ENCODE data around the gene ICAM2. TPM values are rescaled to one million over a fixed set of nuclear protein-coding genes. Genes with fewer than 3 reads are reported as not detected.
"Not testable (repeated sequence)": the region's sequence is repeated elsewhere in the genome, so short reads cannot be mapped to it uniquely, and the experiment has no call there.

ICAM2 gene
- total RNA-seq, 1 experiment from 2014 or later: 0.17 TPM

- no peak for DNase-seq (ENCODE audit: low spot score)
Observed at GRCh38 chr17:64042700-64043485, 22.5 kb upstream of the ICAM2 start.

- DNase-seq (ENCODE audit: low spot score): no peak
Observed at GRCh38 chr17:64041912-64042311, 21.5 kb upstream of the ICAM2 start.

- DNase-seq (ENCODE audit: low spot score): no peak
Observed at GRCh38 chr17:64040206-64040605, 19.8 kb upstream of the ICAM2 start.

GRCh38 chr17:64039106-64039400, 18.6 kb upstream of the ICAM2 start:
- no peak for DNase-seq (ENCODE audit: low spot score)

GRCh38 chr17:64038331-64039105, 18.1 kb upstream of the ICAM2 start:
- no peak for DNase-seq (ENCODE audit: low spot score)

- DNase-seq (ENCODE audit: low spot score): no peak
Observed at GRCh38 chr17:64037802-64038201, 17.4 kb upstream of the ICAM2 start.

GRCh38 chr17:64037180-64037579, 16.7 kb upstream of the ICAM2 start:
- no peak for DNase-seq (ENCODE audit: low spot score)

GRCh38 chr17:64036198-64036922, 15.9 kb upstream of the ICAM2 start:
- DNase-seq (ENCODE audit: low spot score): no peak

GRCh38 chr17:64032081-64032480, 11.6 kb upstream of the ICAM2 start:
- no peak for DNase-seq (ENCODE audit: low spot score)

- peak; percentile 59 for DNase-seq (ENCODE audit: low spot score)
Observed at GRCh38 chr17:64028874-64029464, 8.5 kb upstream of the ICAM2 start.

GRCh38 chr17:64025732-64026294, 5.4 kb upstream of the ICAM2 start:
- peak; percentile 63 for DNase-seq (ENCODE audit: low spot score)

- DNase-seq (ENCODE audit: low spot score): no peak
Observed at GRCh38 chr17:64024781-64025731, 4.6 kb upstream of the ICAM2 start.

- DNase-seq (ENCODE audit: low spot score): no peak
Observed at GRCh38 chr17:64024215-64024654, 3.8 kb upstream of the ICAM2 start.

GRCh38 chr17:64022611-64023063, 2.2 kb upstream of the ICAM2 start:
- no peak for DNase-seq (ENCODE audit: low spot score)

- not testable (repeated sequence) for DNase-seq (ENCODE audit: low spot score)
Observed at GRCh38 chr17:64019551-64019961, 877 bp downstream of the ICAM2 start.

- DNase-seq (ENCODE audit: low spot score): no peak
Observed at GRCh38 chr17:64017381-64017980, 3.0 kb downstream of the ICAM2 start.

- DNase-seq (ENCODE audit: low spot score): no peak
Observed at GRCh38 chr17:64016974-64017373, 3.5 kb downstream of the ICAM2 start.

GRCh38 chr17:64016231-64016784, 4.1 kb downstream of the ICAM2 start:
- no peak for DNase-seq (ENCODE audit: low spot score)

- DNase-seq (ENCODE audit: low spot score): no peak
Observed at GRCh38 chr17:64015447-64015846, 5.0 kb downstream of the ICAM2 start.
